Measurements from ENCODE around the gene LRRC45.

GRCh38 chr17:82006468-82007227, 16.5 kb upstream of the LRRC45 start:
- TF ChIP-seq POLR2A (IDR thresholded peaks at IDR 0.05; ENCODE audit: low read length) = no peak
- TF ChIP-seq GATA1 (IDR thresholded peaks at IDR 0.05; ENCODE audit: low read depth, low read length) = no peak
